Panc1 (cell line): ENCODE results near the gene CWC25. TPM values are rescaled to one million over a fixed set of nuclear protein-coding genes. Genes with fewer than 3 reads are reported as not detected.

Experiments
- ATAC-seq: fragments of 200-7000 bp; cut with Tn5 transposase; 2 replicates; pipeline ENCODE4 v1.9.1; 2020; ENCODE audit warnings: mild to moderate bottlenecking, moderate library complexity
- Bru-seq: library from RNA; stranded (reverse); fragments of 400-500 nt; gene quantifications from one replicate; lab custom pipeline; 2021; lab: Mats Ljungman, UMichigan
- BruChase-seq, 2 experiments: library from RNA; stranded (reverse); fragments of 400-500 nt; gene quantifications; one replicate each; lab custom pipeline; 2021; lab: Mats Ljungman, UMichigan
- BruUV-seq: library from RNA; stranded (reverse); fragments of 400-500 nt; replicated peaks from 2 replicates; lab custom pipeline; 2021; lab: Mats Ljungman, UMichigan
- CTCF ChIA-PET: fragments of 300-600 bp; sonication (Branson Sonifier 250); formaldehyde crosslinking; loops from one replicate; lab custom pipeline; 2022; ENCODE audit warnings: antibody characterized with exemption; lab: Charles Lee
- POLR2A ChIA-PET: fragments of 300-600 bp; sonication (Branson Sonifier 250); formaldehyde crosslinking; loops from one replicate; lab custom pipeline; 2022; ENCODE audit warnings: antibody characterized with exemption; lab: Charles Lee
- DNase-seq: peaks from one replicate; pipeline ENCODE4 v3.0.0-alpha.2; 2010; ENCODE audit warnings: low read depth, low spot score
- H3K27ac ChIP-seq: 2 replicates; pipeline ENCODE4 v1.5.1; 2011; ENCODE audit warnings: mild to moderate bottlenecking, low read length, inconsistent platforms
- H3K27me3 ChIP-seq: fragments of 200-500 bp; sonication (Bioruptor generic); 2 replicates; pipeline ENCODE4 v1.6.0; 2014; ENCODE audit warnings: low read length, inconsistent platforms; ENCODE audit not compliant: control insufficient read depth, insufficient read depth
- H3K36me3 ChIP-seq: fragments of 200-500 bp; sonication (Bioruptor generic); 2 replicates; pipeline ENCODE4 v1.5.1; 2014; ENCODE audit warnings: inconsistent platforms, mild to moderate bottlenecking, low read length, moderate library complexity; ENCODE audit not compliant: control insufficient read depth, insufficient read depth
- H3K4me1 ChIP-seq: 2 replicates; pipeline ENCODE4 v1.5.1; 2011; ENCODE audit warnings: inconsistent platforms, mild to moderate bottlenecking, low read length, moderate library complexity; ENCODE audit not compliant: control insufficient read depth, insufficient read depth
- H3K4me3 ChIP-seq, 2 experiments: 2 replicates each; pipeline ENCODE4 v1.5.1; 2011 to 2012; ENCODE audit warnings: low read depth in 2 of 2, low read length in 2 of 2, mild to moderate bottlenecking in 2 of 2, inconsistent platforms in 1 of 2, moderate library complexity in 1 of 2
- H3K9me3 ChIP-seq: fragments of 200-500 bp; sonication (Bioruptor generic); 2 replicates; pipeline ENCODE4 v1.5.1; 2014; ENCODE audit warnings: low read depth, mild to moderate bottlenecking, inconsistent platforms, low read length, moderate library complexity; ENCODE audit not compliant: control insufficient read depth, insufficient read depth
- POLR2AphosphoS5 ChIP-seq: IDR thresholded peaks from 2 replicates; pipeline ENCODE4 v1.6.1; 2012; ENCODE audit warnings: mild to moderate bottlenecking, low read depth, low read length, moderate library complexity
- SIN3A ChIP-seq: IDR thresholded peaks from 2 replicates; pipeline ENCODE4 v1.6.1; 2012; ENCODE audit warnings: low read depth, mild to moderate bottlenecking, low read length, moderate library complexity, borderline replicate concordance; ENCODE audit not compliant: insufficient read depth
- TCF7L2 ChIP-seq: IDR thresholded peaks from 2 replicates; pipeline ENCODE4 v1.6.1; 2011; ENCODE audit warnings: mild to moderate bottlenecking, low read depth, low read length, inconsistent platforms
- in situ Hi-C: cut with HindIII; loops from 2 replicates; pipeline ENCODE4 v1.10.0; 2016; ENCODE audit warnings: low sequenced_read_pairs, low pct_unique_long_range_greater_than_20kb
- intact Hi-C: fragments of 100-400 bp; cut with micrococcal nuclease; formaldehyde crosslinking; loops from one replicate; pipeline ENCODE4 v1.10.0; 2022; ENCODE audit not compliant: unreplicated experiment
- long read RNA-seq: library from polyadenylated mRNA; unstranded; transcript quantifications from one replicate; pipeline ENCODE4 v2.0.0, GENCODE V29; 2021; ENCODE audit not compliant: unreplicated experiment
- polyA plus RNA-seq: library from polyadenylated mRNA; unstranded; fragments of >200 nt; gene quantifications from one replicate; pipeline ENCODE4 v1.2.1, GENCODE V29; 2012; ENCODE audit warnings: missing spikeins; ENCODE audit not compliant: insufficient read length
- total RNA-seq: library from RNA; stranded (reverse); gene quantifications from one replicate; pipeline ENCODE4 v1.2.1, GENCODE V29; 2021; ENCODE audit not compliant: unreplicated experiment
- TF ChIP-seq, protein P1 (sequence below): fragments of 450-650 bp; IDR thresholded peaks from 2 replicates; pipeline ENCODE4 v1.5.1; 2017; ENCODE audit warnings: mild to moderate bottlenecking
- TF ChIP-seq, protein P2 (sequence below), 2 experiments: IDR thresholded peaks; 2 replicates each; pipeline ENCODE4 v1.6.1; 2011 to 2012; ENCODE audit warnings: low read depth in 2 of 2, control low read depth in 1 of 2, low read length in 1 of 2, mild to moderate bottlenecking in 1 of 2, moderate library complexity in 1 of 2; ENCODE audit not compliant: insufficient read depth in 1 of 2

The CWC25 gene
- total RNA-seq (13.6 TPM), Bru-seq, nascent RNA (percentile 66 among the genes with signal in this experiment), BruChase-seq, experiment 1, labeled RNA remaining after a 2-hour chase (percentile 68 among the genes with signal in this experiment), BruChase-seq, experiment 2, labeled RNA remaining after a 6-hour chase (percentile 62 among the genes with signal in this experiment)
- polyA plus RNA-seq = 9.0 TPM
- long read RNA-seq, transcript CWC25-202 (10 exons, 3,234 nt) = major isoform, 9 of 22 reads
- long read RNA-seq, partial matches to known transcripts = 8 of 22 reads
- long read RNA-seq, other reads (novel, unspliced or antisense) = 5 of 22 reads

DNA sequence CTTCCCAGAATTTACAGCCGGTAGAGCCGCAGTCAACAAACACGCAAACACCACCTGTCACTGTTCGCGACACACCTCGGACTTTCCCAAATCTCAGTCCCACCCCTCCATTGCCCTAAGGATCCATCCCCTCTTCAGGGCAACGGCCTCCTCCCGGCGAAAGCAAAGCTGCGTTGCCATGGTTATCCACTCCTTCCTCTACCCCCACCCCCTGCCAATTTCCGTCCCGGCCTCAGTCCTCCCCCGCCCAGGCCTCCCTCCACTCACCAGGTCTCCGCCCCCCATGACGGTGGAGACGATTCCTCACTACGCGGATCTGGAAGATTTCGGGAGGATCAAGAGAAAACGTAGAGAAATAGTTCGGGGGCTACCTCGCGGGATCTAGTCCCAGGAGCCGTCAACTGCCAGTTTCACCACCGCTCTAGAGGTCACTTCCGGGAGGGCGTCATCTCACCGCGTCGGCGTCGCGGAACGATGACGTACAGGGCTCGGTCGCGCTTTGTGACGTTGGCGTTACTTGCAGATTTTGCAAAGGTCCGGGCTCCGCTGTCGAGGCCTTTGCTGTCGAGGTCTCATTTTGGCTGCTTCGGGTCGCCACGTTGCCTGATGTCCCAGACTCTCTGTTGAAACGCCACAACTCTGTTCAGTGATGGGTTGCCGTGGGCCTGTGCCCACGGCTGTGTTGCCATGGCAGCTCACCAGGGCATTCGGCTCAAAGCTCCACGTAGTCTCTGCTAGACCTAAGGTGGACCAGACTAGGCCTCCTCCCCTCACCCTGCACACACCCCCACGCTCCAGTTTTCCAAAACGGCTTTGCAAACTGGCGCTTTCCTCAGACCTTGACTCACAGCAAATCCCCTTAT lies at the start of gene CWC25:
Gene CWC25, minus strand, starts transcription at position 423 of the 863 bp plus-strand sequence. Its CDS starts 138 bp downstream, at position 285.
- ATAC-seq (peak; percentile 92), DNase-seq (peak; percentile 84)
- ChIA-PET POLR2A (interaction anchor here (0.5 to 1.6 kb wide), 3 partner anchors 16 to 380 kb away, joined by 4 to 7 read pairs (median 5); a partner anchor contains a TSS), CTCF (interaction anchor here (0.5 kb wide), 1 partner anchor 37 kb away, joined by 6 read pairs; no protein-coding TSS in a partner anchor)
- in situ Hi-C loops = no loop called here
- intact Hi-C loops = no loop called here
- peak within 1 kb of the TSS; percentile 66 to 94 for H3K4me3 ChIP-seq
- no peaks in the 10 kb centered on the region for H3K27me3 ChIP-seq
- H3K36me3 ChIP-seq = peaks cover 1% of the 10 kb centered on the region
- TSS peak; percentile 93 for BruUV-seq
- no peaks in the 10 kb centered on the region for H3K9me3 ChIP-seq
- peaks cover 10% of the 10 kb centered on the region for H3K4me1 ChIP-seq
- TF ChIP-seq TCF7L2 (0 out of 2 replicates have a peak, but pooled peaks have one; percentile 30), SIN3A (peak; percentile 66; the same call in 1 of the 2 replicates), POLR2AphosphoS5 (peak; percentile 88)
- TF ChIP-seq, protein P1, sequence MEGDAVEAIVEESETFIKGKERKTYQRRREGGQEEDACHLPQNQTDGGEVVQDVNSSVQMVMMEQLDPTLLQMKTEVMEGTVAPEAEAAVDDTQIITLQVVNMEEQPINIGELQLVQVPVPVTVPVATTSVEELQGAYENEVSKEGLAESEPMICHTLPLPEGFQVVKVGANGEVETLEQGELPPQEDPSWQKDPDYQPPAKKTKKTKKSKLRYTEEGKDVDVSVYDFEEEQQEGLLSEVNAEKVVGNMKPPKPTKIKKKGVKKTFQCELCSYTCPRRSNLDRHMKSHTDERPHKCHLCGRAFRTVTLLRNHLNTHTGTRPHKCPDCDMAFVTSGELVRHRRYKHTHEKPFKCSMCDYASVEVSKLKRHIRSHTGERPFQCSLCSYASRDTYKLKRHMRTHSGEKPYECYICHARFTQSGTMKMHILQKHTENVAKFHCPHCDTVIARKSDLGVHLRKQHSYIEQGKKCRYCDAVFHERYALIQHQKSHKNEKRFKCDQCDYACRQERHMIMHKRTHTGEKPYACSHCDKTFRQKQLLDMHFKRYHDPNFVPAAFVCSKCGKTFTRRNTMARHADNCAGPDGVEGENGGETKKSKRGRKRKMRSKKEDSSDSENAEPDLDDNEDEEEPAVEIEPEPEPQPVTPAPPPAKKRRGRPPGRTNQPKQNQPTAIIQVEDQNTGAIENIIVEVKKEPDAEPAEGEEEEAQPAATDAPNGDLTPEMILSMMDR = no peak
- H3K27ac ChIP-seq = peak within 1 kb of the TSS; percentile 95

DNA sequence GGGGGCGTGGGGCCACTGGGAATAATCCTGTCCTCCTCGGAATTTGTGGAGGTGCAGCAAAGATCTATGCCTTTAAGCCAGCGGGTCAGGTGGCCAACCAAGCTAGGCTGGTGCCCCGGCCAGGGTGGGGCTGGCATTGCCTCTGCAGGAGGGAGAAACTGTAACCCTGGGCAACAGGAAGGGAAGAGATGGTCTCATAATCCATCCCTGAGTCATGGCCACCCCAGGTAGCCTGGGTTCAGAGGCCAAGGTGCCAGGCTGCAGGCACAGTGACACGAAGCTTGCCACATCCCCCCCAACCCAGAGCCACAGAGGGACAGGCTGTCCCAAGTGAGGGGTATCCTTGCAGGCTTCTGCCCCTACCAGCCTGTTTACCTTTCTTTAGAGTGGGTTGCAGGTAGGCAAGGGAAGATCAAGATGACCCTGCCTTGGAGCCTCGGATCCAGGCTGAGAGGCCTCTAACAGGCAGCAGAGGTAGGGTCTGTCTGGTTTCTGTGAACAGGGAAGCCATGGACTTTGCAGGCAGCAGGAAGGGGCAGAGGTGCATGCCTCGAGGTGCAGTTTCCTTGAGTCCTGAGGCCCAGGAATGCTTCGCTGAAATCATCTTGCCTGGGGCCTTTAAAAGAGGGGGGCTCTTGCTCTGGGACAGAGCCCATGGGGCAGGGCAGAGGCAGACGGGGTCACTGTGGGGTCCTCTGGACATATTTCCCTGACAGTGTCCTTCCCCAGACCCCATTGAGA lies 48.7 kb upstream of the CWC25 start:
- no peaks in the 10 kb centered on the region; the same call in none of the 2 replicates for H3K36me3 ChIP-seq
- no peak overlapping the region for H3K4me3 ChIP-seq
- ATAC-seq (no peak), DNase-seq (no peak)
- no peaks in the 10 kb centered on the region for H3K9me3 ChIP-seq
- H3K27ac ChIP-seq = peak overlapping the region; percentile 48; the same call in 1 of the 2 replicates
- intact Hi-C loops (no loop called here), in situ Hi-C loops (no loop called here)
- TF ChIP-seq, protein P2, sequence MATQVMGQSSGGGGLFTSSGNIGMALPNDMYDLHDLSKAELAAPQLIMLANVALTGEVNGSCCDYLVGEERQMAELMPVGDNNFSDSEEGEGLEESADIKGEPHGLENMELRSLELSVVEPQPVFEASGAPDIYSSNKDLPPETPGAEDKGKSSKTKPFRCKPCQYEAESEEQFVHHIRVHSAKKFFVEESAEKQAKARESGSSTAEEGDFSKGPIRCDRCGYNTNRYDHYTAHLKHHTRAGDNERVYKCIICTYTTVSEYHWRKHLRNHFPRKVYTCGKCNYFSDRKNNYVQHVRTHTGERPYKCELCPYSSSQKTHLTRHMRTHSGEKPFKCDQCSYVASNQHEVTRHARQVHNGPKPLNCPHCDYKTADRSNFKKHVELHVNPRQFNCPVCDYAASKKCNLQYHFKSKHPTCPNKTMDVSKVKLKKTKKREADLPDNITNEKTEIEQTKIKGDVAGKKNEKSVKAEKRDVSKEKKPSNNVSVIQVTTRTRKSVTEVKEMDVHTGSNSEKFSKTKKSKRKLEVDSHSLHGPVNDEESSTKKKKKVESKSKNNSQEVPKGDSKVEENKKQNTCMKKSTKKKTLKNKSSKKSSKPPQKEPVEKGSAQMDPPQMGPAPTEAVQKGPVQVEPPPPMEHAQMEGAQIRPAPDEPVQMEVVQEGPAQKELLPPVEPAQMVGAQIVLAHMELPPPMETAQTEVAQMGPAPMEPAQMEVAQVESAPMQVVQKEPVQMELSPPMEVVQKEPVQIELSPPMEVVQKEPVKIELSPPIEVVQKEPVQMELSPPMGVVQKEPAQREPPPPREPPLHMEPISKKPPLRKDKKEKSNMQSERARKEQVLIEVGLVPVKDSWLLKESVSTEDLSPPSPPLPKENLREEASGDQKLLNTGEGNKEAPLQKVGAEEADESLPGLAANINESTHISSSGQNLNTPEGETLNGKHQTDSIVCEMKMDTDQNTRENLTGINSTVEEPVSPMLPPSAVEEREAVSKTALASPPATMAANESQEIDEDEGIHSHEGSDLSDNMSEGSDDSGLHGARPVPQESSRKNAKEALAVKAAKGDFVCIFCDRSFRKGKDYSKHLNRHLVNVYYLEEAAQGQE (IDR thresholded peaks at IDR 0.05; ENCODE audit: insufficient read depth in 1 of 2, low read depth in 2 of 2, low read length in 1 of 2) = no peak
- no peaks in the 10 kb centered on the region for H3K27me3 ChIP-seq
- H3K4me1 ChIP-seq = peaks cover 60% of the 10 kb centered on the region
- ChIA-PET POLR2A (interaction anchor here (0.6 kb wide), 1 partner anchor 15 kb away, joined by 3 read pairs; no protein-coding TSS in a partner anchor), CTCF (no interaction called here)
- BruUV-seq = no TSS peak
